GM20000 (cell line): ENCODE data around the gene MLIP.

Experiments used
- DNase-seq: peaks from one replicate; pipeline ENCODE4 v3.0.0; 2012; ENCODE audit warnings: low spot score
- TF ChIP-seq, protein P1 (sequence below): IDR thresholded peaks from 2 replicates; pipeline ENCODE4 v1.5.1; 2012; ENCODE audit warnings: mild to moderate bottlenecking, control low read depth; ENCODE audit errors: extremely low read depth, missing control alignments

Gene MLIP

DNA sequence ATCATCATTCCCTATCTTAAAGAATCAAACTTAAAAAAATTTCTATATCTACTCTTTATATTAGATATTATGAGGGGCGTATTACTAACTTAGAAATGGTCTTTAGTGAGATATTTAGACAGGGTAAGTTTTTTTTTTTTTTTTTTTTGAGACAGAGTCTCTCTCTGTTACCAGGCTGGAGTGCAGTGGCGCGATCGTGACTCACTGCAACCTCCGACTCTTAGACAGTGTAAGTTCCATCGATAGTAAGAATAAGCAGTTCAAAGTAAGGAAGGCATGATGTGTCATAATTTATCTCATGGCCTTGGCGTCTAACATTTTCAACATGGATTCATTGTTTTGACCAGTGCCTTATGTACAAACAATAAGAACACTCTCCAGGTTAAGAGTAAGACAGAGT lies 72.4 kb downstream of the MLIP start:
- TF ChIP-seq, protein P1, sequence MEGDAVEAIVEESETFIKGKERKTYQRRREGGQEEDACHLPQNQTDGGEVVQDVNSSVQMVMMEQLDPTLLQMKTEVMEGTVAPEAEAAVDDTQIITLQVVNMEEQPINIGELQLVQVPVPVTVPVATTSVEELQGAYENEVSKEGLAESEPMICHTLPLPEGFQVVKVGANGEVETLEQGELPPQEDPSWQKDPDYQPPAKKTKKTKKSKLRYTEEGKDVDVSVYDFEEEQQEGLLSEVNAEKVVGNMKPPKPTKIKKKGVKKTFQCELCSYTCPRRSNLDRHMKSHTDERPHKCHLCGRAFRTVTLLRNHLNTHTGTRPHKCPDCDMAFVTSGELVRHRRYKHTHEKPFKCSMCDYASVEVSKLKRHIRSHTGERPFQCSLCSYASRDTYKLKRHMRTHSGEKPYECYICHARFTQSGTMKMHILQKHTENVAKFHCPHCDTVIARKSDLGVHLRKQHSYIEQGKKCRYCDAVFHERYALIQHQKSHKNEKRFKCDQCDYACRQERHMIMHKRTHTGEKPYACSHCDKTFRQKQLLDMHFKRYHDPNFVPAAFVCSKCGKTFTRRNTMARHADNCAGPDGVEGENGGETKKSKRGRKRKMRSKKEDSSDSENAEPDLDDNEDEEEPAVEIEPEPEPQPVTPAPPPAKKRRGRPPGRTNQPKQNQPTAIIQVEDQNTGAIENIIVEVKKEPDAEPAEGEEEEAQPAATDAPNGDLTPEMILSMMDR = no peak
- DNase-seq = no peak

DNA sequence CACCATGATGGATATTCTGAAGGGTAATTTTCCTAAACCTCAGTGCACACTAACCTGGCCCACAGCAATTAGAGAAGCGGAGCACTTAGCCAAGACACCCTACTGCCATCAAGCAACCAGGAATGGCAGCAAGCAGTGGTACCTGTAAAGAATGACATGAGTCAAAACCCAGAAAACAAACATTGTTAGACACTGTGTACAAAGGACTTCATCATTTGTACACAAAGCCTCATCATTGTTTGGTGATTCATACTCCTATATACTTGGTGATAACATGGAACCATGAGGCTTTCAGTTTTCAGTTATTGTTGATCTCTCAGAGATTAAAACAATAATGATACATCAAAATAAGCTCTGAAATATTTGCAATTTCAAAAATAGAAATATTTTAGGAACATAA lies 74.6 kb downstream of the MLIP start:
- TF ChIP-seq, protein P1 = no peak
- no peak for DNase-seq

DNA sequence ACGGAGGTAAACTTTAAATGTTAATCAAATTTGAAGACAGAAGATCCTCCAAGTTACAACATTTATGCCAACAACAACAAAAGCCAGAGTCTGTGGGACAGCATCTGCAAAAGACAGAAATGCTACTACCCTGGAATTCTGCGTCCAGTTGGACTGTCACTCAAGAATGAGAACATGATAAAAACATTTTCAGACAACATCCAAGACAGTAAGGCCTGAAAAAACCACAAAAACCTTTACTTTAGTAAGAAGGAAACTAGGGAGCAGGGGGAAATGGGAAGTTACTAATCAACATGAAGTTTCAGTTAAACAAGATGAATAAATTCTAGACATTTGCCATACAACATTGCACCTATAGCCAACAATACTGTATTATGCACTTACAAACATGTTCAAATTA lies 77.6 kb downstream of the MLIP start:
- TF ChIP-seq, protein P1 = no peak
- DNase-seq = no peak

DNA sequence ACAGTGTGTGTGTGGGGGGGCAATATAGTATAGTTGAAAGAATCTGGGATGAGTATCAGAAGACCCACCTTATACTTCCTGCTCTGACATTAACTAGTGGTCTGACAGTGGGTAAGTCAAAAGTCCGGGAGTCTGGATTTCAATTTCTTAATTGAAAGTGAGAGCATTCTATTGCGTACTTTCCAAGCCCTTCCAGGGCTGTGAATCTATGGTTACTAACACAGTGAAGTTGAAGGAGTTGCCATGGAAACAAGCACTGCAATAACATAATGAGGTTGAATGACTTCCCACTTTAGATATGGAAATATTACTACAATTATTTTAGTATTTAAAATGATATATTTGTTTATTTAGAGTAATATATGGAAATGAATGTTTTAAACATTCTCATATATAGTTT lies 80.2 kb downstream of the MLIP start:
- DNase-seq = no peak
- TF ChIP-seq, protein P1 = no peak

DNA sequence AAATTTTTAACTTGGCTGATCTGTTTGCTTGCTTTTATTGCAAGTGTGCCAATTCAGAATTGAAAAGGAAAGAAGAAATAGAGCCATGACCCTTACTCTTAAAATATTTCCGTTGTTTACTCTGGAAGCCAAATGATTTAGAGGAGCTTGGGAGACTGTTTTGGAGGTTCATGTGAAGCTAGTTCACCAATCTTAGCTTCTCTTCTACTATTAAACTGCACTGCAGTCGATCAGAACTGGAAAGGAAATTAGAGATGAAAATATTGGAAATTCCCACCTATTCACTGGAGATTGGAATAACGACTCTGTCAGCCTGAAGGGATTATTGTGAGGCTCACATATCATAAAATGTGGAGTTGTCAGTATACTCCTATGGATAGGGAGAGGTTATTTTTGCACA lies 81.8 kb downstream of the MLIP start:
- TF ChIP-seq, protein P1 = no peak
- no peak for DNase-seq

DNA sequence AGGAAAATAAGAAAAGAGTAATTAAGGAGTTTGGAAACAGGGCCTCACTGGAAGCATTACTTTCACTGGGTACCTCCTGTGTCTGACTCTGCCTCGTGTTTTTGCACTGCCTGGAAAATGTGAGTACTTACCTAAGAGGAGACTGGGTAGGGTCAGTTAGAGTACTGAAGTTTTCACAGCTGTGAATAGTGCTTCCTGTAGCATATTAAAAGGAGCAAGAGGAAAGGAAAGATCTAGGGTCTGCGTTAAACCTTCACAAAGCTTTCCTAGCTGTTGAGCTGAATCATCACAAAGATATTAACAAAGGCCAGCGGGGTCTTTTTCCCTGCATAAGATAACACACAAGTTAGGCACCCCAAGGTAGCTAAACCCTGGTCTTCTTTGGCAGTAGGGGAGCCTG lies 82.3 kb downstream of the MLIP start:
- DNase-seq = no peak
- TF ChIP-seq, protein P1 = no peak

DNA sequence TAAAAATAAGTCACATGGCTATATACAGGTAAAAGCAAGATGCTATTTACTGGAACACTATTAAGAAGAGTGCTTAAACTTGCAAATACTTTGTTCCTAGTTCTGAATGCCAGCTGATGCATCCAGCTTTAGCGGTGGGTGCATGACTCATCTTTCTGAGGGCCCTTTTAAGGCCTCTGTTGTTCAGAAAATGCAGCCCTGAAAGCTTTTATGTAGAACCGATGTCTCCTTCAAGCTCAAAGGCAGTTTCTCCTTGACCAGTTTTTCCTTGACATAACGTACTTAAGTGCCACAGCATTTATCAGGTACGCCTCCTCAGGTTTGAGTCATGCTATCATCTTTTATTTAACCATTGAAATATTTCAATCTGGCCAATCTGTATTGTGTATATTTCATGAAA lies 82.8 kb downstream of the MLIP start:
- TF ChIP-seq, protein P1 = no peak
- no peak for DNase-seq
